GM12865 (cell line): ENCODE data around the gene NGRN.

Experiments used
- DNase-seq: peaks from one replicate; pipeline ENCODE4 v3.0.0; 2010; ENCODE audit warnings: low read depth
- H3K4me3 ChIP-seq: 2 replicates; pipeline ENCODE4 v1.5.1; 2011; ENCODE audit warnings: mild to moderate bottlenecking, low read depth, low read length, control low read depth
- TF ChIP-seq, protein P1 (sequence below): IDR thresholded peaks from 2 replicates; pipeline ENCODE4 v1.5.1; 2011; ENCODE audit warnings: low read length, control low read depth, low read depth, inconsistent platforms; ENCODE audit not compliant: insufficient read depth; ENCODE audit errors: missing control alignments

Gene NGRN

DNA sequence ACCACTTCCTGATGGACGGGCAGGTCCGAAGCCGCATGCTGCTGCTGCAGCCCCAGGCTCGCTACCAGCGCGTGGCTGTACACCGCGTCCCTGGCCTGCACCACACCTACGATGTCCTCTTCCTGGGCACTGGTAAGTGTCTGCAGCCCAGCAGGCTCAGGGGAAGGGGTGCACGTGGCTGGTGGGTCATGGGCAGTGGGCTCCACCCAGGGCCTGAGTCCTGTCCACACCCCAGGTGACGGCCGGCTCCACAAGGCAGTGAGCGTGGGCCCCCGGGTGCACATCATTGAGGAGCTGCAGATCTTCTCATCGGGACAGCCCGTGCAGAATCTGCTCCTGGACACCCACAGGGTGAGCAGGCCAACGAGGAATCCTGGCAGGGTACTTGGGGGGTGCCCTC lies 40.4 kb upstream of the NGRN start:
- TF ChIP-seq, protein P1, sequence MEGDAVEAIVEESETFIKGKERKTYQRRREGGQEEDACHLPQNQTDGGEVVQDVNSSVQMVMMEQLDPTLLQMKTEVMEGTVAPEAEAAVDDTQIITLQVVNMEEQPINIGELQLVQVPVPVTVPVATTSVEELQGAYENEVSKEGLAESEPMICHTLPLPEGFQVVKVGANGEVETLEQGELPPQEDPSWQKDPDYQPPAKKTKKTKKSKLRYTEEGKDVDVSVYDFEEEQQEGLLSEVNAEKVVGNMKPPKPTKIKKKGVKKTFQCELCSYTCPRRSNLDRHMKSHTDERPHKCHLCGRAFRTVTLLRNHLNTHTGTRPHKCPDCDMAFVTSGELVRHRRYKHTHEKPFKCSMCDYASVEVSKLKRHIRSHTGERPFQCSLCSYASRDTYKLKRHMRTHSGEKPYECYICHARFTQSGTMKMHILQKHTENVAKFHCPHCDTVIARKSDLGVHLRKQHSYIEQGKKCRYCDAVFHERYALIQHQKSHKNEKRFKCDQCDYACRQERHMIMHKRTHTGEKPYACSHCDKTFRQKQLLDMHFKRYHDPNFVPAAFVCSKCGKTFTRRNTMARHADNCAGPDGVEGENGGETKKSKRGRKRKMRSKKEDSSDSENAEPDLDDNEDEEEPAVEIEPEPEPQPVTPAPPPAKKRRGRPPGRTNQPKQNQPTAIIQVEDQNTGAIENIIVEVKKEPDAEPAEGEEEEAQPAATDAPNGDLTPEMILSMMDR, result no peak
- H3K4me3 ChIP-seq, result no peak overlapping the region
- DNase-seq, result no peak

DNA sequence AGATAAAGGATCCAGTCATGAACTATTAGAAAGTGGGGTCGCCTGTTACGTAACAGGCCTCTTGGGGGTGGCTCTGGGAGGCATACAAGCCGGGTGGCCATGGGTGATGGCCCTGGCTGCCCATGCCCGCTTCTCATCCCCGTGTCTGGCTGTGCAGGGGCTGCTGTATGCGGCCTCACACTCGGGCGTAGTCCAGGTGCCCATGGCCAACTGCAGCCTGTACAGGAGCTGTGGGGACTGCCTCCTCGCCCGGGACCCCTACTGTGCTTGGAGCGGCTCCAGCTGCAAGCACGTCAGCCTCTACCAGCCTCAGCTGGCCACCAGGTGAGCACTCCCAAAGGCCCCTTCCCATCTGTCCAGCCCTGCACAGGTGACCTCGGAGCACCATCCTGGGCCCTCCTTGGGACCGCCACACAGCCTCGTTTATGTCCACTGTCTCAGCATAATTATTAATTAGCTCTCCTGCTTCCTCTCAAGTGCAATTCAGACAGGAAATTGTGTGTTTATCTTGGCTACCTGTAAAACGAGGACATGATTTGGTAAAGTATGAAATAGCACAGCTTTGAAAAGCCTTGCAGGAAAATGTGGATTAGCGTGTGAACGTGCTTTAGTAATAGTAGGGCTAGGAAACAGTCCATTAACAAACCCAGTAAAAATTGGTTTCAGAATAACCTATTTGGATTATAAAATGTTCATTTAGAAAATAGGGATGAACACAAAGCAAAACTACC lies 39.8 kb upstream of the NGRN start:
- DNase-seq, result no peak
- H3K4me3 ChIP-seq, result no peak overlapping the region
- TF ChIP-seq, protein P1, result no peak

DNA sequence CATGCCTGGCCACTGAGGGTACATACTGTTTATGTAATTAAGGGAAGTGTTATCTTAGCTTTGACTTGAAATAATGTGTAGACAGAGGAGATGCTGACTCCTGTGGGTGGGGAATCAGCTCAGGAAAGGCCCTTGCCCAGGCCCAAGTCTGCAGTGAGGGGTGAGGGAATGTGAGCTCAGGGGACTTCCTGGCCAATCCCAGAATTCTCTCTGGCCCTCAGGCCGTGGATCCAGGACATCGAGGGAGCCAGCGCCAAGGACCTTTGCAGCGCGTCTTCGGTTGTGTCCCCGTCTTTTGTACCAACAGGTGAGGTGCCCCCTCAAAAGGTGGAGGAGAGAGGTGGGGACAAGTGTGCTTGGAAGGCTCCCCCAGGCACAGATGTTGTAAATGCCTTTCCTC lies 38.1 kb upstream of the NGRN start:
- TF ChIP-seq, protein P1, result no peak
- no peak for DNase-seq
- no peak overlapping the region for H3K4me3 ChIP-seq

DNA sequence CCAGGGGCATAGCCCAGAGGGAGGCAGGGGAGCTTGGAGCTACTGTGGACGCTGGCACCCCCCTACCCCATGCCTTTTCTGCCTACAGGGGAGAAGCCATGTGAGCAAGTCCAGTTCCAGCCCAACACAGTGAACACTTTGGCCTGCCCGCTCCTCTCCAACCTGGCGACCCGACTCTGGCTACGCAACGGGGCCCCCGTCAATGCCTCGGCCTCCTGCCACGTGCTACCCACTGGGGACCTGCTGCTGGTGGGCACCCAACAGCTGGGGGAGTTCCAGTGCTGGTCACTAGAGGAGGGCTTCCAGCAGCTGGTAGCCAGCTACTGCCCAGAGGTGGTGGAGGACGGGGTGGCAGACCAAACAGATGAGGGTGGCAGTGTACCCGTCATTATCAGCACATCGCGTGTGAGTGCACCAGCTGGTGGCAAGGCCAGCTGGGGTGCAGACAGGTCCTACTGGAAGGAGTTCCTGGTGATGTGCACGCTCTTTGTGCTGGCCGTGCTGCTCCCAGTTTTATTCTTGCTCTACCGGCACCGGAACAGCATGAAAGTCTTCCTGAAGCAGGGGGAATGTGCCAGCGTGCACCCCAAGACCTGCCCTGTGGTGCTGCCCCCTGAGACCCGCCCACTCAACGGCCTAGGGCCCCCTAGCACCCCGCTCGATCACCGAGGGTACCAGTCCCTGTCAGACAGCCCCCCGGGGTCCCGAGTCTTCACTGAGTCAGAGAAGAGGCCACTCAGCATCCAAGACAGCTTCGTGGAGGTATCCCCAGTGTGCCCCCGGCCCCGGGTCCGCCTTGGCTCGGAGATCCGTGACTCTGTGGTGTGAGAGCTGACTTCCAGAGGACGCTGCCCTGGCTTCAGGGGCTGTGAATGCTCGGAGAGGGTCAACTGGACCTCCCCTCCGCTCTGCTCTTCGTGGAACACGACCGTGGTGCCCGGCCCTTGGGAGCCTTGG lies 37.4 kb upstream of the NGRN start:
- TF ChIP-seq, protein P1, result no peak
- H3K4me3 ChIP-seq, result no peak overlapping the region
- no peak for DNase-seq

DNA sequence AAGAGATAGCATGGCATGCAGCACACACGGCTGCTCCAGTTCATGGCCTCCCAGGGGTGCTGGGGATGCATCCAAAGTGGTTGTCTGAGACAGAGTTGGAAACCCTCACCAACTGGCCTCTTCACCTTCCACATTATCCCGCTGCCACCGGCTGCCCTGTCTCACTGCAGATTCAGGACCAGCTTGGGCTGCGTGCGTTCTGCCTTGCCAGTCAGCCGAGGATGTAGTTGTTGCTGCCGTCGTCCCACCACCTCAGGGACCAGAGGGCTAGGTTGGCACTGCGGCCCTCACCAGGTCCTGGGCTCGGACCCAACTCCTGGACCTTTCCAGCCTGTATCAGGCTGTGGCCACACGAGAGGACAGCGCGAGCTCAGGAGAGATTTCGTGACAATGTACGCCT lies 36.5 kb upstream of the NGRN start:
- DNase-seq, result no peak
- TF ChIP-seq, protein P1, result no peak

DNA sequence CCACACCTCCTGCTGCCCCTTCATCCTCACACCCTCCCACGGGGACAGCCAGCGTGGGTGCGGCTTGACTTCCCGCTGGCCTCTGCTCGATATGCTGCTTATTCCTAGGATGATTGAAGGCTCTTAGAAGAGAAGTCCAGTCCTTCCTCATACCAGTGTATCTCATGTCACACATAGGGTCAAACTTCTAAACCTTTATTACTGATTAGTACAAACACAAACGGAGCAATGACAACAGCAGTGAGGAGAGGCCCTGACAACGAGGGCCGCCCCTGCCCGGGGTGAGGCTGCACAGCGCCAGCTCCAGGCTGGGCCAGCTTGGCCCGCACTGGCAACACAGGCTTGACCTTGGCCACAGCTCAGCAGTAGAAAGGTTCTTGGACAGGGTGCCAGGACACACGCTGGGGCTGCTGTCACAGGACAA lies 35.4 kb upstream of the NGRN start:
- DNase-seq, result no peak
- no peak overlapping the region for H3K4me3 ChIP-seq

More for the DNA sequence above, 36.5 kb upstream of the NGRN start:
- no peak overlapping the region for H3K4me3 ChIP-seq

More for the DNA sequence above, 35.4 kb upstream of the NGRN start:
- TF ChIP-seq, protein P1, result no peak
